HG03558 (cell line): ENCODE data around the gene SDK2.

Experiments
- ATAC-seq: cut with Tn5 transposase; IDR thresholded peaks from one replicate; pipeline ENCODE4 v1.9.1; 2021; ENCODE audit warnings: moderate number of reproducible peaks; ENCODE audit not compliant: unreplicated experiment; ENCODE audit errors: extremely low read depth

Gene SDK2

GRCh38 chr17:73635101-73635817 is 9.0 kb downstream of the SDK2 start:
- ATAC-seq = no peak

GRCh38 chr17:73634629-73635028 is 9.6 kb downstream of the SDK2 start:
- ATAC-seq = no peak

- no peak for ATAC-seq
Measured at GRCh38 chr17:73633736-73634135, 10.5 kb downstream of the SDK2 start.

- ATAC-seq = no peak
Measured at GRCh38 chr17:73632513-73632912, 11.7 kb downstream of the SDK2 start.

GRCh38 chr17:73630965-73631595 is 13.2 kb downstream of the SDK2 start:
- no peak for ATAC-seq

- ATAC-seq = no peak
Measured at GRCh38 chr17:73630531-73630930, 13.7 kb downstream of the SDK2 start.

GRCh38 chr17:73628642-73629552 is 15.3 kb downstream of the SDK2 start:
- no peak for ATAC-seq

GRCh38 chr17:73625991-73626673 is 18.1 kb downstream of the SDK2 start:
- ATAC-seq = no peak

GRCh38 chr17:73625006-73625405 is 19.2 kb downstream of the SDK2 start:
- ATAC-seq = no peak

GRCh38 chr17:73624496-73624988 is 19.7 kb downstream of the SDK2 start:
- ATAC-seq = no peak

GRCh38 chr17:73623818-73624217 is 20.4 kb downstream of the SDK2 start:
- no peak for ATAC-seq

GRCh38 chr17:73623247-73623646 is 21.0 kb downstream of the SDK2 start:
- no peak for ATAC-seq

GRCh38 chr17:73622381-73622780 is 21.9 kb downstream of the SDK2 start:
- ATAC-seq = no peak

- ATAC-seq = no peak
Measured at GRCh38 chr17:73621685-73622084, 22.6 kb downstream of the SDK2 start.

GRCh38 chr17:73620414-73620813 is 23.8 kb downstream of the SDK2 start:
- no peak for ATAC-seq

GRCh38 chr17:73617501-73617900 is 26.7 kb downstream of the SDK2 start:
- ATAC-seq = no peak

GRCh38 chr17:73616873-73617404 is 27.3 kb downstream of the SDK2 start:
- no peak for ATAC-seq

GRCh38 chr17:73616120-73616872 is 27.9 kb downstream of the SDK2 start:
- no peak for ATAC-seq

- ATAC-seq = no peak
Measured at GRCh38 chr17:73614256-73614655, 30.0 kb downstream of the SDK2 start.
